GM19099 (cell line): ENCODE results near the gene TMEM115.

Experiments
- POLR2A ChIP-seq: IDR thresholded peaks from 3 replicates; pipeline ENCODE4 v1.6.1; 2011; ENCODE audit warnings: low read depth; ENCODE audit not compliant: insufficient read length; ENCODE audit errors: extremely low read depth

TMEM115 gene, protein sequence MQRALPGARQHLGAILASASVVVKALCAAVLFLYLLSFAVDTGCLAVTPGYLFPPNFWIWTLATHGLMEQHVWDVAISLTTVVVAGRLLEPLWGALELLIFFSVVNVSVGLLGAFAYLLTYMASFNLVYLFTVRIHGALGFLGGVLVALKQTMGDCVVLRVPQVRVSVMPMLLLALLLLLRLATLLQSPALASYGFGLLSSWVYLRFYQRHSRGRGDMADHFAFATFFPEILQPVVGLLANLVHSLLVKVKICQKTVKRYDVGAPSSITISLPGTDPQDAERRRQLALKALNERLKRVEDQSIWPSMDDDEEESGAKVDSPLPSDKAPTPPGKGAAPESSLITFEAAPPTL

GRCh38 chr3:50358911-50359759 is at the start of gene TMEM115:
TSS of gene TMEM115 (minus strand) at chr3:50359521. CDS start at chr3:50359063, 458 bp downstream.
- peak; percentile 57 for TF ChIP-seq POLR2A

DNA sequence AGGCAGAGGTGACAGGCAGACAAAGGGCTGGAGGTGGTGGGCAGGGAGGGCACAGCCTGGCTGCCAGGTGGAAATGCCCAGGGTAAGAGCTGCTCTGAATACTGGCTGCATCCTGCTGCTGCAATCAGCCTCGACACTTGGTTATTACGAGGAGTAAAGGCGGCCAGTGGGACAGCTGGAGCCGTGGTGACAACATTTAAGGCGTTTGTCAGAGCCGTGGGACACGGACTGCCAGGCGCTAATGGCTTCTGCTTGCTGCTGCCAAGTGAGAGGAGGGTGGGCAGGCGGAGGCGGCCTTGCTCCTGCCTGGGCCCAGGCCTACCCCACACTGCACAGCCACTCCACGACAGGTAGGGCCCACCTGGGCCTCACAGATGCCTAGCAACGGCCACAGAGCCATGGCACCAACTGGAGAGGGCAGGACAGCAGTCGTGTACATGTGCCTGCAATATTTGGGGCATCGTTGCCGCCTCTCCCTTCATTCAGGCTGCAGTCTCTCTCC is 49.2 kb upstream of the TMEM115 start:
- TF ChIP-seq POLR2A = no peak

DNA sequence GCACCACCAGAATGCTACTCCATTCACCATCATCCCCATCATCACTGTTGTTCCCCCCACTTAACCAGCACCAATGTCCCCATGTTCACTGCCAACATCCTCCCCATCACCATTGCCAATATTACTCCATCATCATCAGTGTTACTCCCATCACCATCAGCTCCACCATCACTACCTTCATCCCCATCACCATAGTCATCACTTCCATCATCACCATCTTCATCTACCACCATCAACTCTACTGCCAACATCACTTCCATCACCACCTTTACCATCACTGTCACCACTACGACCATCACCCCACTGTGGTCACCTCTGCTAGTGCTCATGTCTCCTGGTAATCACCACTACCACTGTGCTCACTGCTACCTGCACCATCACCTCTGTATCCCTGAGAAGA is 47.2 kb upstream of the TMEM115 start:
- TF ChIP-seq POLR2A = no peak

GRCh38 chr3:50405249-50405648 is 45.9 kb upstream of the TMEM115 start:
- TF ChIP-seq POLR2A = no peak

GRCh38 chr3:50401978-50402595 is 42.8 kb upstream of the TMEM115 start:
- no peak for TF ChIP-seq POLR2A

DNA sequence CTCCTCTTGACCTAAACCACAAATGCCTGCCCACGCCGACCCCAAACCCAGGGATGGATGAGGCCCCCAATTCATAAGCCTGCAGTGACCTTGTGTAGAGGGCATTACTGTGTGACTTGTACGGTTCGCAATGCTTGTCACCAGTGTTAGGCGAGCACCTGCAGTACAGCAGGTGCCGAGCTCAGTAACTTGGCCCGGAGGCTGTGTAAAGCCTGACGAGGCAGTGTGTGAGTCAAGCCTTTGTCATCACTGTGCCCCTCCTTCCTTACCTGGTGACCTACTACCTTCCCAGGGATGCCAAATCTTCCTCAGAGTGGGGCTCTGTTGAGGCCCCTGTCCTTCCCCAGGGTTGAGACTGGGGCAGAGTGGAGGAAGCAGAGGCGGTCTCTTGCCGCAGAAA is 37.2 kb upstream of the TMEM115 start:
- no peak for TF ChIP-seq POLR2A

- no peak for TF ChIP-seq POLR2A
These were observed 35.9 kb upstream of the TMEM115 start for GRCh38 chr3:50395070-50395860.

DNA sequence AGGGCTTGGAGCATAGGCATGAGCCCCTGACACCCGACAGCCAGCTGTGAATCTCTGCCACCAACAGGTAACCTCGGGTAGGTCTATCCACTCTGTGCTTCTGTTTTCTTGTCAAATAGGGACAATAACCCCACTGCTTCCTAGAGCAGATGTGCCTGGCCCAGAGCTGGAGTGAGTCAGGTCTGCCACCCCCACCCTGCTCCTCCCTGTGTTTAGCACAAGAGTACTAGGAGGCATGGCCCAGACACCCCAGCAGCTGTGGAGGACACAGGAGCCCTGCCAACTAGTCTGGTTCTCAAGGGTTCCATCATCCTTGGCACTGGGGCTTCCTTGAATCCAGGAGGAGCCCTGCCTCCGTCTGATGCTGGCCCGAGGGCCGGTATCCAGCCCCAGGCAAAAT is 33.7 kb upstream of the TMEM115 start:
- no peak for TF ChIP-seq POLR2A

- TF ChIP-seq POLR2A = no peak
These were observed 32.9 kb upstream of the TMEM115 start for GRCh38 chr3:50392101-50392715.

- TF ChIP-seq POLR2A = no peak
These were observed 31.3 kb upstream of the TMEM115 start for GRCh38 chr3:50390508-50391224.

DNA sequence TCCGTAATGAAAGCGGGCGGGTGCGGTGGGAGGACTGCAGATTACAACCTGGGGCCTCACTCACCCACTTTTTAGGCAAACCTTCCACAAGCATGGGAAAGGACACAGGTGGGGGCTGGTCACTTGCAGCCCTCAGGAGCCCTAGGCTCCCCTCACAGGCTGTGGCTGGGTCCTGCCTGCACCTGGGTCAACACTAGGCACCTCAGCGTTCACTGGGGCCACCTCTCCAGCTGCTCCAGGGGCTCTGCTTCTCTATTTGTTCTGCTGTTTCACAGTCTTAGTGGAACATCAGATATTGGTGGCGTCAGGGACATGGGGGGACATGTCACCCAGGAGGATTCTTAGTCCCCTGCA is 30.1 kb upstream of the TMEM115 start:
- TF ChIP-seq POLR2A = no peak

DNA sequence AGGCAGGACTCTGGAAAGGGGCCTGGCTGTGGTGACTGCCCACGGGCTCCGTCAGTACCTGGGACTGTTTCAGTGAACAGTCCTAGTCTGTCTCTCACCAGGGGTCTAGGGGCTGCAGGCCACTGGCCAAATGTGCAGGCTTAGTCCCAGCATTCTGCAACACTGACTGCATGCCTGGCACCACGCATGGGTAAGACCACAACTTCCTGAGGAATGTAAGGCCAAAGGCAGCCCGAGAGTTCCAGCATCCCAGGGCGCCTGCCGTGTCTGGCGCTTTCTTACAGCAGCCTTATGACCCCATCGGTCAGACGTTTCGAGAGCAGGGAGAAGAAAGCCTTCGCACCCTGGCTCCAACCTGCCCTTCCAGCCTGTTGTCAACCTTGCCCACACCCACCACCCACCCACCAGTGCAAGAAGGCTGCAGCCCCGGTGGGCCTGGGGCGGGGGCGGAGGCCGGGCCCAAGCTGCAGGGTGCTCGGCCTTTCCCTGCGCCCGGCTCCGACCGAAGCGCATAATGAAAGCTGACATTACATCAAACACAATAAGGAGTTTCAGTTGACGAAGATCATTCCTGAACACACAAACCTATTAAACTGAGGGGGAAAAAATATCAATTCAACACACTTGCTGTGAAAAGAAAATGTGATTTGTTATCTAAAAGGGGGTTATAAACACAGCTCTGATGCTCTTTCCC is 29.5 kb upstream of the TMEM115 start:
- TF ChIP-seq POLR2A = no peak
